PC-9 (cell line): Measurements from ENCODE around the gene ACP2.

Source experiments
- CTCF ChIP-seq: fragments of 200-600 bp; sonication (generic); conservative IDR thresholded peaks from 2 replicates; pipeline ENCODE4 v1.6.1; 2017; ENCODE audit warnings: mixed run types, antibody characterized with exemption, mild to moderate bottlenecking, moderate library complexity
- EZH2 ChIP-seq: fragments of 200-600 bp; sonication (generic); IDR thresholded peaks from 2 replicates; pipeline ENCODE4 v1.8.0; 2017; ENCODE audit warnings: antibody characterized with exemption, low read depth

GRCh38 chr11:47248664-47249377 is at the start of gene ACP2:
- TF ChIP-seq CTCF: no peak; the same call in 1 of the 2 replicates
- no peak for TF ChIP-seq EZH2
